Osteocyte (in vitro differentiated cells): Measurements from ENCODE around the gene DPP10. TPM values are rescaled to one million over a fixed set of nuclear protein-coding genes. Genes with fewer than 3 reads are reported as not detected.
"Not testable (repeated sequence)": the region's sequence is repeated elsewhere in the genome, so short reads cannot be mapped to it uniquely, and the experiment has no call there.

Experiments used
- DNase-seq: peaks from one replicate; pipeline ENCODE4 v3.0.0; 2021; ENCODE audit warnings: mixed read lengths; ENCODE audit not compliant: unreplicated experiment; ENCODE audit errors: extremely low spot score
- H3K27ac Mint-ChIP-seq: one replicate; pipeline ENCODE4 v1.8.0; 2021; ENCODE audit warnings: mild to moderate bottlenecking, mixed read lengths; ENCODE audit not compliant: unreplicated experiment
- H3K27me3 Mint-ChIP-seq: one replicate; pipeline ENCODE4 v1.8.0; 2021; ENCODE audit warnings: mixed read lengths; ENCODE audit not compliant: unreplicated experiment
- H3K36me3 Mint-ChIP-seq: one replicate; pipeline ENCODE4 v1.8.0; 2021; ENCODE audit warnings: mixed read lengths; ENCODE audit not compliant: unreplicated experiment
- H3K4me1 Mint-ChIP-seq: one replicate; pipeline ENCODE4 v1.8.0; 2021; ENCODE audit warnings: mixed read lengths; ENCODE audit not compliant: unreplicated experiment
- H3K4me3 Mint-ChIP-seq: one replicate; pipeline ENCODE4 v1.8.0; 2021; ENCODE audit warnings: mild to moderate bottlenecking, moderate library complexity, mixed read lengths; ENCODE audit not compliant: unreplicated experiment
- H3K9me3 Mint-ChIP-seq: one replicate; pipeline ENCODE4 v1.8.0; 2021; ENCODE audit warnings: mixed read lengths; ENCODE audit not compliant: unreplicated experiment
- total RNA-seq: library from RNA; stranded (reverse); gene quantifications from 2 replicates; pipeline ENCODE4 v1.2.1, GENCODE V29; 2021
- TF ChIP-seq, protein P1 (sequence below): fragments of 200-600 bp; sonication (generic); IDR thresholded peaks from 2 replicates; pipeline ENCODE4 v1.5.0; 2021; ENCODE audit warnings: antibody characterized with exemption, mild to moderate bottlenecking, moderate library complexity

DPP10 gene
- total RNA-seq, 1 donor from 2014 or later: not detected

GRCh38 chr2:115075800-115076199, 633.4 kb downstream of the DPP10 start:
- peaks cover 9% of the 10 kb centered on the region for H3K9me3 Mint-ChIP-seq
- TF ChIP-seq, protein P1, sequence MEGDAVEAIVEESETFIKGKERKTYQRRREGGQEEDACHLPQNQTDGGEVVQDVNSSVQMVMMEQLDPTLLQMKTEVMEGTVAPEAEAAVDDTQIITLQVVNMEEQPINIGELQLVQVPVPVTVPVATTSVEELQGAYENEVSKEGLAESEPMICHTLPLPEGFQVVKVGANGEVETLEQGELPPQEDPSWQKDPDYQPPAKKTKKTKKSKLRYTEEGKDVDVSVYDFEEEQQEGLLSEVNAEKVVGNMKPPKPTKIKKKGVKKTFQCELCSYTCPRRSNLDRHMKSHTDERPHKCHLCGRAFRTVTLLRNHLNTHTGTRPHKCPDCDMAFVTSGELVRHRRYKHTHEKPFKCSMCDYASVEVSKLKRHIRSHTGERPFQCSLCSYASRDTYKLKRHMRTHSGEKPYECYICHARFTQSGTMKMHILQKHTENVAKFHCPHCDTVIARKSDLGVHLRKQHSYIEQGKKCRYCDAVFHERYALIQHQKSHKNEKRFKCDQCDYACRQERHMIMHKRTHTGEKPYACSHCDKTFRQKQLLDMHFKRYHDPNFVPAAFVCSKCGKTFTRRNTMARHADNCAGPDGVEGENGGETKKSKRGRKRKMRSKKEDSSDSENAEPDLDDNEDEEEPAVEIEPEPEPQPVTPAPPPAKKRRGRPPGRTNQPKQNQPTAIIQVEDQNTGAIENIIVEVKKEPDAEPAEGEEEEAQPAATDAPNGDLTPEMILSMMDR: no peak
- H3K4me3 Mint-ChIP-seq: no peak overlapping the region
- no peak overlapping the region for H3K27ac Mint-ChIP-seq
- DNase-seq: no peak
- H3K36me3 Mint-ChIP-seq: no peaks in the 10 kb centered on the region
- no peaks in the 10 kb centered on the region for H3K27me3 Mint-ChIP-seq
- no peaks in the 10 kb centered on the region for H3K4me1 Mint-ChIP-seq

DNA sequence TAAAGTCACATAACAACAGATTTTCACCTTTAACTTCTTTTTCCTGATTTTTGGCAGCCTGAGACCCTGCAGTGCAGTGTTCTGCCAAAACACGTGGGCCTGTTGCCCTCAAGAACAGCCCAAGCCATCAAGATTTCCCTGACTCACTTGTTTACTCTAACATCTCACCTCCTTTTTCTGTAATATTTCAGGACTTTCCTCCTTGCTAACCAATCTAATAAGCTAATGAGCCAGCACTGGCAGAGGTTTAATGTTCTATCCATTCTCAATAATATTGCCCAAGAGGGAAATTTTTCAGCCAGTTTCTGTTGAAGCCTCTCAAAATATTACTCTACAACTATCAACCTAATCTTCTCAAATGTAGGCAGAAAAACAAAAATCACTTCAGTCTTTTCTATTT, 635.2 kb downstream of the DPP10 start:
- Mint-ChIP-seq H3K27ac (no peak overlapping the region), H3K27me3 (no peaks in the 10 kb centered on the region)
- TF ChIP-seq, protein P1: no peak

DNA sequence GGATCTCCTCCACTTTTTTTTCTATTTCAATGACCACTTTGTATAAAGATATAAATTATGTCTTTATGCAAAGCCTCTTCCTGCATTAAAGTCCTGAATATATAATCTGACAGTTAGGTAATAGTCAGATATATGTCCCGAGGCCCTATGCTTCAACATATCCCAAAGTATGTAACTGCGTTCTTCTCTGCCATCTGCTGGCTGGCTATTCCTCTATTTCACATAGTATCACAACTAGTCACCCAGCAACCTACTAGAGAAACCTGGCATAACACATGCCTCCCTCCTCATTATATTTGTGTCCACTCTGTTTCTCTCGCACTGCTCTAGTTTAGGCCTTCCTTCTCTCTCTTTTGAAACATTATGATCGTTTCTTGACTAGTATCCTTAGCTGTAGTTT, 640.8 kb downstream of the DPP10 start:
- peaks cover 34% of the 10 kb centered on the region for H3K9me3 Mint-ChIP-seq
- no peaks in the 10 kb centered on the region for H3K27me3 Mint-ChIP-seq
- H3K36me3 Mint-ChIP-seq: no peaks in the 10 kb centered on the region
- H3K4me3 Mint-ChIP-seq: no peak overlapping the region
- no peak for DNase-seq
- H3K27ac Mint-ChIP-seq: no peak overlapping the region
- TF ChIP-seq, protein P1: no peak
- H3K4me1 Mint-ChIP-seq: no peaks in the 10 kb centered on the region

More for the DNA sequence above, 635.2 kb downstream of the DPP10 start:
- H3K36me3 Mint-ChIP-seq: no peaks in the 10 kb centered on the region
- DNase-seq: no peak
- peaks cover 18% of the 10 kb centered on the region for H3K9me3 Mint-ChIP-seq
- no peak overlapping the region for H3K4me3 Mint-ChIP-seq
- no peaks in the 10 kb centered on the region for H3K4me1 Mint-ChIP-seq

DNA sequence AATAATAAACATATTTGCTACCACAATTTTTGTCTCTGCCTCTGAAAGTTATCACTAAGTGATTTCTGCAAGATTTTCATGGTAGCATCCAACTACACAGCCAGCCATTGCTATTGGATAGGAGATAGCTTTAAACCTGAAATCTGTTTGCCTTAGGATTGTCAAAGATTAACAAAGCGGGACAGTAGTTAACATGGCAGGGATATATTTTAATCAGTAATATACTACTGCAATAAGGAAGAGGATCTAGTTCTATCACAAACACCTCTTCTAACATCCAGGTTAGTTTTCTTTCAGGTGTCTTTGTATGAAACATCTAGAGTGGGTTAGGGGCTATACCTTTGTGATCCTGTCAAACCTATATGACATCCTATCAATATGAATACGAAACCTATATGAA, 641.3 kb downstream of the DPP10 start:
- Mint-ChIP-seq H3K9me3 (peaks cover 34% of the 10 kb centered on the region), H3K27me3 (no peaks in the 10 kb centered on the region), H3K4me3 (no peak overlapping the region), H3K36me3 (no peaks in the 10 kb centered on the region), H3K4me1 (no peaks in the 10 kb centered on the region), H3K27ac (no peak overlapping the region)
- TF ChIP-seq, protein P1: no peak
- DNase-seq: no peak

GRCh38 chr2:115084446-115084845, 642.0 kb downstream of the DPP10 start:
- no peak for DNase-seq
- Mint-ChIP-seq H3K4me1 (no peaks in the 10 kb centered on the region), H3K27ac (no peak overlapping the region), H3K36me3 (no peaks in the 10 kb centered on the region), H3K9me3 (peaks cover 39% of the 10 kb centered on the region), H3K27me3 (no peaks in the 10 kb centered on the region), H3K4me3 (no peak overlapping the region)
- TF ChIP-seq, protein P1: no peak

DNA sequence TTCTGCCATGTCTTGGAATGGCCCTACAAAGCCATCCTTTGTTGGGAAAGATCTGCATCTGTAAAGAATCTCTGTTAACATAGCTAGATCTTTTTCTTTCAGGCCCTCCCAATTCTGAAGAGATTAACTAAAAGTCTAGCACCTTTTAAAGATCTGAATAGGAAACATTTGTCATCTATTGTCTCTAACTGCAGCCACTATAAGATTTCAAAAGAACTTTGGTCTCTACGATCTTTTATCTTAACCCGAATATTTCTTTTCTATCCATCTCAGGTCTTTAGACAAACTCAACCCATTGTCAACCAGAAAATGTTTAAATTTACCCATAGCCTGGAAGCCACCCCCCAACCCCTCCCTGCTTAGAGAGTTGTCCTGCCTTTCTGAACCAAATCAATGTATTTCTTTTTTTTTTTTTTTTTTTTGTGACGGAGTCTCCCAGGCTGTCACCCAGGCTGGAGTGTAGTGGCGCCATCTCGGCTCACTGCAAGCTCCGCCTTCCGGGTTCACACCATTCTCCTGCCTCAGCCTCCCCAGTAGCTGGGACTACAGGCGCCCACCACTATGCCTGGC, 643.7 kb downstream of the DPP10 start:
- peaks cover 39% of the 10 kb centered on the region for H3K9me3 Mint-ChIP-seq

More for the DNA sequence above, 643.7 kb downstream of the DPP10 start:
- not testable (repeated sequence) for H3K4me3 Mint-ChIP-seq, H3K27ac Mint-ChIP-seq, H3K36me3 Mint-ChIP-seq, DNase-seq, H3K4me1 Mint-ChIP-seq, H3K27me3 Mint-ChIP-seq
